Measurements from ENCODE around the gene SVOPL.

Gene SVOPL

DNA sequence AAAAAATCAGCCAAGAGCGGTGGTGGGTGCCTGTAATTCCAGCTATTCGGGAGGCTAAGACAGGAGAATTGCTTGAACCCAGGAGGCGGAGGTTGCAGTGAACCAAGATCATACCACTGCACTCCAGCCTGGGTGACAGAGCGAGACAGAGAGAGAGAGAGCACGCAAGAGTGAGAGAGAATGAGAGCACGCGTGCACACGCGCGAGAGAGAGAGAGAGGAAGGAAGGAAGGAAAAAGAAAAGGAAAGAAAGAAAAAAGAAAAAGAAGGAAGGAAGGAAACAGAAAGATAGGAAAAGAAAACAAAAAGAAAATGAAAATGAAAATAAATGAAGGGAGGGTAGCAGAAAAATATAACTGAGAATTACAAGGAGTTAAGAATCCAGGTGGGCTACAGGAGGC, 82.7 kb downstream of the SVOPL start:
- Histone ChIP-seq H3K36me3 (ENCODE audit: low read depth) (no peaks in the 10 kb centered on the region), H3K27ac (ENCODE audit: poor library complexity, severe bottlenecking) (no peak overlapping the region), H3K4me3 (ENCODE audit: severe bottlenecking) (no peak overlapping the region), H3K9me3 (ENCODE audit: severe bottlenecking) (no peaks in the 10 kb centered on the region), H3K4me1 (ENCODE audit: insufficient read depth, poor library complexity, severe bottlenecking) (no peaks in the 10 kb centered on the region), H3K27me3 (ENCODE audit: insufficient read depth, poor library complexity, severe bottlenecking) (no peaks in the 10 kb centered on the region)
- ATAC-seq (ENCODE audit: low read depth): no peak
- TF ChIP-seq, protein P1, sequence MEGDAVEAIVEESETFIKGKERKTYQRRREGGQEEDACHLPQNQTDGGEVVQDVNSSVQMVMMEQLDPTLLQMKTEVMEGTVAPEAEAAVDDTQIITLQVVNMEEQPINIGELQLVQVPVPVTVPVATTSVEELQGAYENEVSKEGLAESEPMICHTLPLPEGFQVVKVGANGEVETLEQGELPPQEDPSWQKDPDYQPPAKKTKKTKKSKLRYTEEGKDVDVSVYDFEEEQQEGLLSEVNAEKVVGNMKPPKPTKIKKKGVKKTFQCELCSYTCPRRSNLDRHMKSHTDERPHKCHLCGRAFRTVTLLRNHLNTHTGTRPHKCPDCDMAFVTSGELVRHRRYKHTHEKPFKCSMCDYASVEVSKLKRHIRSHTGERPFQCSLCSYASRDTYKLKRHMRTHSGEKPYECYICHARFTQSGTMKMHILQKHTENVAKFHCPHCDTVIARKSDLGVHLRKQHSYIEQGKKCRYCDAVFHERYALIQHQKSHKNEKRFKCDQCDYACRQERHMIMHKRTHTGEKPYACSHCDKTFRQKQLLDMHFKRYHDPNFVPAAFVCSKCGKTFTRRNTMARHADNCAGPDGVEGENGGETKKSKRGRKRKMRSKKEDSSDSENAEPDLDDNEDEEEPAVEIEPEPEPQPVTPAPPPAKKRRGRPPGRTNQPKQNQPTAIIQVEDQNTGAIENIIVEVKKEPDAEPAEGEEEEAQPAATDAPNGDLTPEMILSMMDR (IDR thresholded peaks at IDR 0.05; ENCODE audit: poor library complexity, severe bottlenecking): no peak
- no peak for DNase-seq (ENCODE audit: low spot score)

DNA sequence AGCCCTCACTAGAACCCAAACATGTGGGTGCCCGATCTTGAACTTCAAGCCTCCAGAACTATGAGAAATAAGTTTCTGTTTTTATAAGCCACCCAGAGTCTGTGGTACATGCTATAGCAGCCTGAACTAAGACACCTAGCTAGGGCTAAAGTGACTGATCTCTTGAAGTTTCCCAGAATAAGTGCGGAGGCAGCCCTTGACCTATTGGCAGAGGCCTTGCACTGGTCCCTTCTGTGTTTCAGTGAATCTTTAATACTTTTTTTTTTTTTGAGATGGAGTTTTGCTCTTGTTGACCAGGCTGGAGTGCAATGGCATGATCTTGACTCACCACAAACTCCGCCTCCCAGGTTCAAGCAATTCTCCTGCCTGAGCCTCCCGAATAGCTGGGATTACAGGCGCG, 85.1 kb downstream of the SVOPL start:
- DNase-seq (ENCODE audit: low spot score) (no peak), ATAC-seq (ENCODE audit: low read depth) (no peak)
- Histone ChIP-seq H3K27me3 (ENCODE audit: insufficient read depth, poor library complexity, severe bottlenecking) (no peaks in the 10 kb centered on the region), H3K27ac (ENCODE audit: poor library complexity, severe bottlenecking) (no peak overlapping the region), H3K4me3 (ENCODE audit: severe bottlenecking) (no peak overlapping the region), H3K9me3 (ENCODE audit: severe bottlenecking) (no peaks in the 10 kb centered on the region), H3K4me1 (ENCODE audit: insufficient read depth, poor library complexity, severe bottlenecking) (no peaks in the 10 kb centered on the region), H3K36me3 (ENCODE audit: low read depth) (no peaks in the 10 kb centered on the region)
- TF ChIP-seq, protein P1 (IDR thresholded peaks at IDR 0.05; ENCODE audit: poor library complexity, severe bottlenecking): no peak

DNA sequence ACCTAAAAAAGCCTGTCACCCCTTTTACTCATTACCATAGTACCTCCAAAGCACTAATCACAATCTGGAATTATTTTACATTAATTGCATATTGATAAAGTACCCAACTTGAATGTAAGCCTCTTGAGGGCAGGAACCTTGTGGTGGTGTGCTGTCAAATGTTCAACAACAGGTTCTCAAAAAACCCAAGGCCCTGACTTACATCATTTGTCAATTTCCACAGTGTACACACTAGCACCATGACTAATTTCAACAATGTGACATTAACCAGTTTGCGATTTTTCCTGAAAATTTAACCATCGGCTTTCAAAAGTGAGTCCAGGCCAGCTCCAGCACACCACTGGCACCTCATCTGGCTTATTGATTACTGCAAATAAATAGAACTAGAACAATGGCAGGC, 87.5 kb downstream of the SVOPL start:
- H3K4me3 ChIP-seq (ENCODE audit: severe bottlenecking): no peak overlapping the region
- DNase-seq (ENCODE audit: low spot score) (no peak), ATAC-seq (ENCODE audit: low read depth) (no peak)
- no peaks in the 10 kb centered on the region for H3K27me3 ChIP-seq (ENCODE audit: insufficient read depth, poor library complexity, severe bottlenecking)
- no peaks in the 10 kb centered on the region for H3K9me3 ChIP-seq (ENCODE audit: severe bottlenecking)
- H3K36me3 ChIP-seq (ENCODE audit: low read depth): no peaks in the 10 kb centered on the region
- H3K27ac ChIP-seq (ENCODE audit: poor library complexity, severe bottlenecking): no peak overlapping the region
- H3K4me1 ChIP-seq (ENCODE audit: insufficient read depth, poor library complexity, severe bottlenecking): no peaks in the 10 kb centered on the region
- TF ChIP-seq, protein P1 (IDR thresholded peaks at IDR 0.05; ENCODE audit: poor library complexity, severe bottlenecking): no peak

DNA sequence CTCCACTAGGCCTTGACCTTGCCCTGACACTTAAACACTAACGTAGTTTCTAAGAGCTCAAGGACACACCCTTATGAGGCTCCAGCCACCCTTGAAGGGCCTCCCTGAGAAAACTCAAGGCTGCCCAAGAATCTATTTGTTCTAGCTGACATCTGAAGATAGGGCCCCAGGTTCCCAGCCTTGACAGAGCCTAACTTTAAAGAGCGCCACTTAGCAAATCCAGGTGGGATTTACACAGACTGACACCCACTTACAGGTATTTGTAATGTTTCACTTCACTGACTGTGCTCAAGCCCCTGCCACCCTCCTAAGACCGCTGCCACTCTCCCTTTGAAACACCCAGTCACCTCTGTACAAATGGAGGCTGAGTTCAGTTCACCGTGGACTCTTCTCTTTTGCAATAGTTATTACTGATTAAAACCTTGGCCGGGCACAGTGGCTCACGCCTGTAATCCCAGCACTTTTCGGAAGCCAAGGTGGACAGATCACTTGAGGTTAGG, 90.4 kb downstream of the SVOPL start:
- no peak for ATAC-seq (ENCODE audit: low read depth)
- Histone ChIP-seq H3K27me3 (ENCODE audit: insufficient read depth, poor library complexity, severe bottlenecking) (no peaks in the 10 kb centered on the region), H3K4me1 (ENCODE audit: insufficient read depth, poor library complexity, severe bottlenecking) (no peaks in the 10 kb centered on the region), H3K27ac (ENCODE audit: poor library complexity, severe bottlenecking) (no peak overlapping the region), H3K9me3 (ENCODE audit: severe bottlenecking) (no peaks in the 10 kb centered on the region), H3K36me3 (ENCODE audit: low read depth) (no peaks in the 10 kb centered on the region), H3K4me3 (ENCODE audit: severe bottlenecking) (no peak overlapping the region)
- TF ChIP-seq, protein P1 (IDR thresholded peaks at IDR 0.05; ENCODE audit: poor library complexity, severe bottlenecking): no peak
- DNase-seq (ENCODE audit: low spot score): no peak

DNA sequence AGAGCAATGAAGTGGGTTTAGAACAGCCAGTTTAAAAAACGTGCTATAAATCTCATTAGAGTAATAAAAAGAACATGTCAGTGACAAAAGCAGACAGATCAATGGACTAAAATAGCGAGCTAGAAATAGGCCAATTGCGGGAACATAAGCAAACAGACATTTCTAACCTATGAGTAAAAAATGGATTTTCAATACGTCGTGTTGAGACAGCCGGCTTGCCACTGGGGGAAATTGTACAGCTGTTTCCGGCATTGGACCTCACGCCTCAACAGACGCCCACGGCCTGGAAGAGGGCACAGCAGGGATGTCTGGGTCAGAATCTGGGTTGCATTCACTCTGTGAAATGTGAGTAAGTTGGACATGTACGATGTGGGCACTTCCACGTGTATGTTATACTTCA, 92.9 kb downstream of the SVOPL start:
- TF ChIP-seq, protein P1 (IDR thresholded peaks at IDR 0.05; ENCODE audit: poor library complexity, severe bottlenecking): no peak
- Histone ChIP-seq H3K4me3 (ENCODE audit: severe bottlenecking) (no peak overlapping the region), H3K4me1 (ENCODE audit: insufficient read depth, poor library complexity, severe bottlenecking) (no peaks in the 10 kb centered on the region), H3K36me3 (ENCODE audit: low read depth) (no peaks in the 10 kb centered on the region), H3K27me3 (ENCODE audit: insufficient read depth, poor library complexity, severe bottlenecking) (no peaks in the 10 kb centered on the region), H3K9me3 (ENCODE audit: severe bottlenecking) (no peaks in the 10 kb centered on the region), H3K27ac (ENCODE audit: poor library complexity, severe bottlenecking) (no peak overlapping the region)
- no peak for DNase-seq (ENCODE audit: low spot score)
- ATAC-seq (ENCODE audit: low read depth): no peak

Data from RWPE2 (cell line).